Fibroblast of lung (primary cell): Measurements from ENCODE around the gene SLC41A1. TPM values are rescaled to one million over a fixed set of nuclear protein-coding genes. Genes with fewer than 3 reads are reported as not detected.
A peak's percentile ranks its signal among the peaks of the same experiment; 100 is the strongest.

Experiments used
- DNase-seq, 2 donors: peaks; one replicate each; pipeline versions ENCODE4 v3.0.0 to v3.0.0-alpha.2; 2010; ENCODE audit warnings: low read depth in 2 of 2
- H2AFZ ChIP-seq: 2 replicates; pipeline ENCODE4 v1.5.1; 2012; ENCODE audit warnings: low read length, control low read depth, inconsistent platforms
- H3K27ac ChIP-seq: 2 replicates; pipeline ENCODE4 v1.5.1; 2011; ENCODE audit warnings: low read length, control low read depth; ENCODE audit not compliant: insufficient read depth
- H3K27me3 ChIP-seq: 2 replicates; pipeline ENCODE4 v1.5.1; 2011; ENCODE audit warnings: mild to moderate bottlenecking, low read length; ENCODE audit not compliant: control insufficient read depth, insufficient read depth
- H3K36me3 ChIP-seq: 2 replicates; pipeline ENCODE4 v1.5.1; 2011; ENCODE audit warnings: low read length; ENCODE audit not compliant: control insufficient read depth, insufficient read depth
- H3K4me1 ChIP-seq: 2 replicates; pipeline ENCODE4 v1.5.1; 2011; ENCODE audit warnings: low read length; ENCODE audit not compliant: control insufficient read depth, insufficient read depth; ENCODE audit errors: extremely low read depth
- H3K4me2 ChIP-seq: 2 replicates; pipeline ENCODE4 v1.5.1; 2011; ENCODE audit warnings: low read length, control low read depth; ENCODE audit not compliant: insufficient read depth; ENCODE audit errors: extremely low read depth
- H3K4me3 ChIP-seq, 4 experiments: fragments of 200-600 bp in 1 of 4; sonication (generic) in 1 of 4; replicated peaks in 1 of 4; 2 replicates each; pipeline ENCODE4 v1.5.1; 2011 to 2016; ENCODE audit warnings: low read length in 4 of 4, low read depth in 3 of 4, mild to moderate bottlenecking in 3 of 4, control low read depth in 2 of 4, inconsistent platforms in 1 of 4, mixed read lengths in 1 of 4; ENCODE audit not compliant: insufficient read depth in 1 of 4; ENCODE audit errors: control extremely low read depth in 1 of 4
- H3K79me2 ChIP-seq: 2 replicates; pipeline ENCODE4 v1.5.1; 2012; ENCODE audit warnings: mild to moderate bottlenecking, low read length, inconsistent platforms; ENCODE audit not compliant: control insufficient read depth, insufficient read depth
- H3K9ac ChIP-seq: 2 replicates; pipeline ENCODE4 v1.5.1; 2011; ENCODE audit warnings: mild to moderate bottlenecking, low read length, control low read depth; ENCODE audit not compliant: insufficient read depth
- H3K9me3 ChIP-seq: 2 replicates; pipeline ENCODE4 v1.5.1; 2012; ENCODE audit warnings: low read depth, low read length; ENCODE audit not compliant: control insufficient read depth, insufficient read depth
- H4K20me1 ChIP-seq: 2 replicates; pipeline ENCODE4 v1.5.1; 2011; ENCODE audit warnings: low read length; ENCODE audit not compliant: control insufficient read depth, insufficient read depth; ENCODE audit errors: extremely low read depth
- EZH2 ChIP-seq: IDR thresholded peaks from 2 replicates; pipeline ENCODE4 v1.5.1; 2012; ENCODE audit warnings: low read length, control low read depth, mild to moderate bottlenecking; ENCODE audit errors: missing control alignments
- polyA plus RNA-seq, 2 donors: library from polyadenylated mRNA; depleted of rRNA in 1 of 2; stranded (reverse) in 1 of 2; unstranded in 1 of 2; fragments of >200 nt; gene quantifications; 2 replicates each; pipeline ENCODE4 v1.2.1, GENCODE V29; 2011 to 2012; ENCODE audit warnings: missing spikeins in 1 of 2
- total RNA-seq: library from RNA; depleted of rRNA; stranded (reverse); fragments of >200 nt; gene quantifications from 2 replicates; pipeline ENCODE4 v1.2.1, GENCODE V29; 2014
- TF ChIP-seq, protein P1 (sequence below), 2 donors: IDR thresholded peaks in 1 of 2; conservative IDR thresholded peaks in 1 of 2; 1 replicate in 1 of 2; 2 replicates in 1 of 2; pipeline ENCODE4 v1.5.1; 2011 to 2012; ENCODE audit warnings: low read length in 2 of 2, control low read depth in 1 of 2, inconsistent platforms in 1 of 2, low read depth in 1 of 2, mild to moderate bottlenecking in 1 of 2

SLC41A1 gene
- total and polyA plus RNA-seq, 2 donors (not counting 1 experiment from before 2014, with no cell fraction given) = 24.6 to 28.9 TPM

- Histone ChIP-seq H2AFZ (no peak overlapping the region), H3K4me1 (no peaks in the 10 kb centered on the region), H3K4me3 (no peak overlapping the region), H3K27ac (no peak overlapping the region), H3K36me3 (peaks cover 3% of the 10 kb centered on the region), H4K20me1 (no peaks in the 10 kb centered on the region), H3K9ac (no peak overlapping the region), H3K27me3 (no peaks in the 10 kb centered on the region), H3K79me2 (no peaks in the 10 kb centered on the region), H3K9me3 (no peaks in the 10 kb centered on the region), H3K4me2 (no peak overlapping the region)
- TF ChIP-seq EZH2 = no peak
- TF ChIP-seq, protein P1, sequence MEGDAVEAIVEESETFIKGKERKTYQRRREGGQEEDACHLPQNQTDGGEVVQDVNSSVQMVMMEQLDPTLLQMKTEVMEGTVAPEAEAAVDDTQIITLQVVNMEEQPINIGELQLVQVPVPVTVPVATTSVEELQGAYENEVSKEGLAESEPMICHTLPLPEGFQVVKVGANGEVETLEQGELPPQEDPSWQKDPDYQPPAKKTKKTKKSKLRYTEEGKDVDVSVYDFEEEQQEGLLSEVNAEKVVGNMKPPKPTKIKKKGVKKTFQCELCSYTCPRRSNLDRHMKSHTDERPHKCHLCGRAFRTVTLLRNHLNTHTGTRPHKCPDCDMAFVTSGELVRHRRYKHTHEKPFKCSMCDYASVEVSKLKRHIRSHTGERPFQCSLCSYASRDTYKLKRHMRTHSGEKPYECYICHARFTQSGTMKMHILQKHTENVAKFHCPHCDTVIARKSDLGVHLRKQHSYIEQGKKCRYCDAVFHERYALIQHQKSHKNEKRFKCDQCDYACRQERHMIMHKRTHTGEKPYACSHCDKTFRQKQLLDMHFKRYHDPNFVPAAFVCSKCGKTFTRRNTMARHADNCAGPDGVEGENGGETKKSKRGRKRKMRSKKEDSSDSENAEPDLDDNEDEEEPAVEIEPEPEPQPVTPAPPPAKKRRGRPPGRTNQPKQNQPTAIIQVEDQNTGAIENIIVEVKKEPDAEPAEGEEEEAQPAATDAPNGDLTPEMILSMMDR (conservative IDR thresholded peaks at IDR 0.05 in 1 of 2, IDR thresholded peaks at IDR 0.05 in 1 of 2; ENCODE audit: low read depth in 1 of 2, low read length in 2 of 2) = no peak
- no peak for DNase-seq
Observed at GRCh38 chr1:205792961-205793673, 19.9 kb downstream of the SLC41A1 start.

- Histone ChIP-seq H3K4me1 (no peaks in the 10 kb centered on the region), H3K27me3 (no peaks in the 10 kb centered on the region), H3K4me2 (no peak overlapping the region), H3K4me3 (no peak overlapping the region), H3K9me3 (no peaks in the 10 kb centered on the region), H3K9ac (no peak overlapping the region), H3K36me3 (peaks cover 3% of the 10 kb centered on the region), H3K27ac (no peak overlapping the region), H3K79me2 (no peaks in the 10 kb centered on the region), H4K20me1 (no peaks in the 10 kb centered on the region), H2AFZ (no peak overlapping the region)
- no peak for DNase-seq
- TF ChIP-seq EZH2 = no peak
- TF ChIP-seq, protein P1 (conservative IDR thresholded peaks at IDR 0.05 in 1 of 2, IDR thresholded peaks at IDR 0.05 in 1 of 2; ENCODE audit: low read depth in 1 of 2, low read length in 2 of 2) = no peak
Observed at GRCh38 chr1:205792481-205792881, 20.5 kb downstream of the SLC41A1 start.

DNA sequence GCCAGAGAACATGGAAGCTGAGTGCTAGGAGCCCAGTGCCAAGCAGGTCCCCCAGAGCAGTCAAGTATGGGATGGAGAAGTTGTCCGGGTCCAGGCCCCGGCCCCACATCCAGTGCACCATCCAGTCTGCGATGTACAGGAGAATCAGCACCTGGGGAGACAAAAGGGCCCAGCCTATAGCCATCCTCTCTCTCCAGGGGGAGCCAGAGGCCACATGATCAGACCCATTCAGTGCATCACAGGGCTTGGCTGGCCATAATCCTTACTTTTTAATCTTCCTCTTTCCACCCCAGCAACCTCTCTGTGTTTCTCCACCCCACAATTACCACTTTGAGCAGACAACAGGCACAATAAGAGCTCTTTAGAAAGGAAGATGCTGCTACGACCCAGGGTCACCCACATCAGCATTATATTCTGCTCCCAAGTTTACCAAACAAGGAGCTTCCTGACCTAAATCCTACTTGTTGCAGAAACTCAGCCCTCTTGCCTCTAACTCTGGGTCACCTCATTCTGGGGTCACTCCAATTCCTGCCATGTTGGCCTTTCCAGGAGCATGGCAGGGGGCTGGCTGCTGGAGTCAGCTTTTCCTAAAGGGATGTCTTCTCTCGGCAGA is 21.3 kb downstream of the SLC41A1 start:
- Histone ChIP-seq H3K4me3 (no peak overlapping the region), H3K27me3 (no peaks in the 10 kb centered on the region), H3K27ac (no peak overlapping the region), H3K9me3 (no peaks in the 10 kb centered on the region), H3K4me1 (no peaks in the 10 kb centered on the region), H3K9ac (no peak overlapping the region), H3K79me2 (no peaks in the 10 kb centered on the region), H3K36me3 (peaks cover 3% of the 10 kb centered on the region), H4K20me1 (no peaks in the 10 kb centered on the region), H2AFZ (no peak overlapping the region), H3K4me2 (no peak overlapping the region)
- peak; percentile 21 to 48 for DNase-seq
- no peak for TF ChIP-seq EZH2
- TF ChIP-seq, protein P1 (conservative IDR thresholded peaks at IDR 0.05 in 1 of 2, IDR thresholded peaks at IDR 0.05 in 1 of 2; ENCODE audit: low read depth in 1 of 2, low read length in 2 of 2) = peak; percentile 75 to 88
